HEK293 (cell line): ENCODE measurements around the gene UNK.

Experiments
- CTCF ChIA-PET: fragments of 350-600 bp; formaldehyde crosslinking; extraction: SDS; loops from one replicate; lab custom pipeline; 2021; ENCODE audit warnings: antibody characterized with exemption; lab: Yijun Ruan, JAX
- POLR2A ChIA-PET: fragments of 300-600 bp; formaldehyde crosslinking; extraction: SDS; loops from one replicate; lab custom pipeline; 2020; ENCODE audit warnings: antibody characterized with exemption, inconsistent platforms; lab: Yijun Ruan, JAX
- H3K27ac ChIP-seq: fragments of 200-500 bp; sonication (Bioruptor generic); 2 replicates; pipeline ENCODE4 v1.5.1; 2014; ENCODE audit warnings: low read depth, low read length, control low read depth, inconsistent platforms; ENCODE audit errors: extremely low read depth
- H3K36me3 ChIP-seq, 2 experiments: fragments of 200-500 bp in 1 of 2; sonication (Bioruptor generic) in 1 of 2; 1 replicate in 1 of 2; 2 replicates in 1 of 2; pipeline ENCODE4 v1.5.1; 2014 to 2017; ENCODE audit warnings: inconsistent platforms in 2 of 2, low read length in 2 of 2; ENCODE audit not compliant: control insufficient read depth in 2 of 2, insufficient read depth in 1 of 2
- H3K4me1 ChIP-seq: fragments of 200-500 bp; sonication (Bioruptor generic); 2 replicates; pipeline ENCODE4 v1.5.1; 2014; ENCODE audit warnings: mild to moderate bottlenecking, low read length, inconsistent platforms; ENCODE audit not compliant: control insufficient read depth, insufficient read depth
- H3K4me3 ChIP-seq: 2 replicates; pipeline ENCODE4 v1.5.1; 2011; ENCODE audit warnings: low read depth, mild to moderate bottlenecking, control low read depth, low read length, moderate library complexity
- H3K9me3 ChIP-seq: fragments of 200-500 bp; sonication (Bioruptor generic); 2 replicates; pipeline ENCODE4 v1.5.1; 2014; ENCODE audit warnings: low read depth, low read length, inconsistent platforms; ENCODE audit not compliant: control insufficient read depth, insufficient read depth
- FEZF1 ChIP-seq: fragments of 450-650 bp; formaldehyde crosslinking; IDR thresholded peaks from 2 replicates; pipeline ENCODE4 v1.5.1; 2016; ENCODE audit warnings: missing biosample characterization, missing genetic modification characterization
- KLF1 ChIP-seq: fragments of 450-650 bp; formaldehyde crosslinking; IDR thresholded peaks from 2 replicates; pipeline ENCODE4 v1.5.1; 2016; ENCODE audit warnings: missing biosample characterization, missing genetic modification characterization
- SCRT1 ChIP-seq: fragments of 450-650 bp; formaldehyde crosslinking; IDR thresholded peaks from 2 replicates; pipeline ENCODE4 v1.5.1; 2016; ENCODE audit warnings: missing biosample characterization, missing genetic modification characterization, borderline replicate concordance
- SCRT2 ChIP-seq: fragments of 450-650 bp; formaldehyde crosslinking; IDR thresholded peaks from 2 replicates; pipeline ENCODE4 v1.5.1; 2016; ENCODE audit warnings: missing biosample characterization, missing genetic modification characterization
- YY1 ChIP-seq: fragments of 450-650 bp; formaldehyde crosslinking; IDR thresholded peaks from 2 replicates; pipeline ENCODE4 v1.5.1; 2018; ENCODE audit warnings: missing biosample characterization, missing genetic modification characterization
- ZBTB17 ChIP-seq: fragments of 450-650 bp; formaldehyde crosslinking; IDR thresholded peaks from 2 replicates; pipeline ENCODE4 v1.5.1; 2016; ENCODE audit warnings: missing biosample characterization, missing genetic modification characterization
- ZBTB21 ChIP-seq: fragments of 450-650 bp; formaldehyde crosslinking; IDR thresholded peaks from 2 replicates; pipeline ENCODE4 v1.5.1; 2017; ENCODE audit warnings: missing biosample characterization, missing genetic modification characterization
- ZEB2 ChIP-seq: fragments of 450-650 bp; formaldehyde crosslinking; IDR thresholded peaks from 2 replicates; pipeline ENCODE4 v1.5.1; 2016; ENCODE audit warnings: missing biosample characterization, missing genetic modification characterization
- ZIC2 ChIP-seq: fragments of 450-650 bp; formaldehyde crosslinking; IDR thresholded peaks from 2 replicates; pipeline ENCODE4 v1.5.1; 2016; ENCODE audit warnings: missing biosample characterization, missing genetic modification characterization
- ZNF24 ChIP-seq: fragments of 450-650 bp; formaldehyde crosslinking; IDR thresholded peaks from 2 replicates; pipeline ENCODE4 v1.5.1; 2016; ENCODE audit warnings: missing biosample characterization, missing genetic modification characterization
- ZNF335 ChIP-seq: fragments of 450-650 bp; formaldehyde crosslinking; conservative IDR thresholded peaks from 2 replicates; pipeline ENCODE4 v1.5.1; 2016; ENCODE audit warnings: missing biosample characterization, missing genetic modification characterization
- ZNF654 ChIP-seq: fragments of 450-650 bp; formaldehyde crosslinking; IDR thresholded peaks from 2 replicates; pipeline ENCODE4 v1.5.1; 2016; ENCODE audit warnings: low read depth, missing biosample characterization, missing genetic modification characterization
- ZNF777 ChIP-seq: fragments of 450-650 bp; formaldehyde crosslinking; IDR thresholded peaks from 2 replicates; pipeline ENCODE4 v1.5.1; 2017; ENCODE audit warnings: missing biosample characterization, missing genetic modification characterization, borderline replicate concordance
- ZNF843 ChIP-seq: fragments of 450-650 bp; formaldehyde crosslinking; IDR thresholded peaks from 2 replicates; pipeline ENCODE4 v1.5.1; 2016; ENCODE audit warnings: missing biosample characterization, missing genetic modification characterization
- TF ChIP-seq, protein P1 (sequence below): fragments of 450-650 bp; formaldehyde crosslinking; IDR thresholded peaks from 2 replicates; pipeline ENCODE4 v1.5.1; 2016; ENCODE audit warnings: missing biosample characterization, missing genetic modification characterization
- TF ChIP-seq, protein P2 (sequence below): fragments of 450-650 bp; formaldehyde crosslinking; IDR thresholded peaks from 2 replicates; pipeline ENCODE4 v1.5.1; 2017; ENCODE audit warnings: missing biosample characterization, mild to moderate bottlenecking, missing genetic modification characterization, moderate library complexity
- TF ChIP-seq, protein P3 (sequence below): fragments of 450-650 bp; formaldehyde crosslinking; optimal IDR thresholded peaks from 2 replicates; pipeline ENCODE3; 2016; ENCODE audit warnings: missing biosample characterization, mild to moderate bottlenecking, missing genetic modification characterization
- TF ChIP-seq, protein P4 (sequence below): fragments of 450-650 bp; formaldehyde crosslinking; IDR thresholded peaks from 2 replicates; pipeline ENCODE4 v1.5.1; 2017; ENCODE audit warnings: missing biosample characterization, missing genetic modification characterization
- TF ChIP-seq, protein P5 (sequence below): fragments of 450-650 bp; formaldehyde crosslinking; IDR thresholded peaks from 2 replicates; pipeline ENCODE4 v1.5.1; 2016; ENCODE audit warnings: missing biosample characterization, missing genetic modification characterization

UNK gene

DNA sequence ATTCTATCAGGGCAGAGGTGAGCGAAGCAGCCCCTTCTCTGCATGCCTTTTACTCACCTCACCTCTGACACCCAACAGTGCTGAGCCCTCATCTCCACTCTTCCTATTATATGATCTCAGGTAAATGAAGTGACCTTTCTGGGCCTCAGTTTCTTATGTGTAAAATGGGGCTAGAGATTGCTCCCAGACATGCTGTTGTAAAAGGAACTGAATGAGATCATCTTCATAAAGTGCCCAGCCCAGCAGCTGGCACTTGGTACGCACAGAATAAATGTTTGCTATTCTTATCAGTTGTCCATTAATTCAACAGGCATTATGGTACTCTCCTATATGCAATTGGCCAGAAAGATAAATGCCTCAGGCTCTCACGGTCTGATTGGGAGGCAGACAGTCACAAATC is 15.1 kb upstream of the UNK start:
- POLR2A ChIA-PET, result interaction anchor here (0.5 to 12.0 kb wide), 6 partner anchors 7 to 135 kb away, joined by 3 to 234 read pairs (median 4); partner anchors contain the start of genes MRPL38 and WBP2
- Histone ChIP-seq H3K9me3 (no peaks in the 10 kb centered on the region), H3K4me1 (peaks cover 3% of the 10 kb centered on the region; the same call in 1 of the 2 replicates), H3K4me3 (no peak overlapping the region), H3K36me3 (peaks cover 0 to 7% of the 10 kb centered on the region in 2 experiments; a peak in 1 of 3 replicates), H3K27ac (no peak overlapping the region)
- CTCF ChIA-PET, result interaction anchor here (1.7 to 1.8 kb wide), 2 partner anchors 136 to 168 kb away, joined by 4 to 11 read pairs; partner anchors contain the start of gene SMIM5
- peak; percentile 56 for TF ChIP-seq ZNF843 (tag by site-specific recombination)
- peak; percentile 81 for TF ChIP-seq FEZF1
- TF ChIP-seq, protein P1, sequence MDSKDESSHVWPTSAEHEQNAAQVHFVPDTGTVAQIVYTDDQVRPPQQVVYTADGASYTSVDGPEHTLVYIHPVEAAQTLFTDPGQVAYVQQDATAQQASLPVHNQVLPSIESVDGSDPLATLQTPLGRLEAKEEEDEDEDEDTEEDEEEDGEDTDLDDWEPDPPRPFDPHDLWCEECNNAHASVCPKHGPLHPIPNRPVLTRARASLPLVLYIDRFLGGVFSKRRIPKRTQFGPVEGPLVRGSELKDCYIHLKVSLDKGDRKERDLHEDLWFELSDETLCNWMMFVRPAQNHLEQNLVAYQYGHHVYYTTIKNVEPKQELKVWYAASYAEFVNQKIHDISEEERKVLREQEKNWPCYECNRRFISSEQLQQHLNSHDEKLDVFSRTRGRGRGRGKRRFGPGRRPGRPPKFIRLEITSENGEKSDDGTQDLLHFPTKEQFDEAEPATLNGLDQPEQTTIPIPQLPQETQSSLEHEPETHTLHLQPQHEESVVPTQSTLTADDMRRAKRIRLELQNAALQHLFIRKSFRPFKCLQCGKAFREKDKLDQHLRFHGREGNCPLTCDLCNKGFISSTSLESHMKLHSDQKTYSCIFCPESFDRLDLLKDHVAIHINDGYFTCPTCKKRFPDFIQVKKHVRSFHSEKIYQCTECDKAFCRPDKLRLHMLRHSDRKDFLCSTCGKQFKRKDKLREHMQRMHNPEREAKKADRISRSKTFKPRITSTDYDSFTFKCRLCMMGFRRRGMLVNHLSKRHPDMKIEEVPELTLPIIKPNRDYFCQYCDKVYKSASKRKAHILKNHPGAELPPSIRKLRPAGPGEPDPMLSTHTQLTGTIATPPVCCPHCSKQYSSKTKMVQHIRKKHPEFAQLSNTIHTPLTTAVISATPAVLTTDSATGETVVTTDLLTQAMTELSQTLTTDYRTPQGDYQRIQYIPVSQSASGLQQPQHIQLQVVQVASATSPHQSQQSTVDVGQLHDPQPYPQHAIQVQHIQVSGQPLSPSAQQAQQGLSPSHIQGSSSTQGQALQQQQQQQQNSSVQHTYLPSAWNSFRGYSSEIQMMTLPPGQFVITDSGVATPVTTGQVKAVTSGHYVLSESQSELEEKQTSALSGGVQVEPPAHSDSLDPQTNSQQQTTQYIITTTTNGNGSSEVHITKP (tag by site-specific recombination), result peak; percentile 83
- peak; percentile 22; the same call in 1 of the 2 replicates for TF ChIP-seq KLF1 (tag by site-specific recombination)
- TF ChIP-seq SCRT1 (tag by site-specific recombination), result peak; percentile 48; the same call in 1 of the 2 replicates
- peak; percentile 56 for TF ChIP-seq SCRT2 (tag by site-specific recombination)
- no peak for TF ChIP-seq YY1 (tag by site-specific recombination)
- no peak for TF ChIP-seq ZBTB21 (tag by site-specific recombination)
- TF ChIP-seq, protein P2, sequence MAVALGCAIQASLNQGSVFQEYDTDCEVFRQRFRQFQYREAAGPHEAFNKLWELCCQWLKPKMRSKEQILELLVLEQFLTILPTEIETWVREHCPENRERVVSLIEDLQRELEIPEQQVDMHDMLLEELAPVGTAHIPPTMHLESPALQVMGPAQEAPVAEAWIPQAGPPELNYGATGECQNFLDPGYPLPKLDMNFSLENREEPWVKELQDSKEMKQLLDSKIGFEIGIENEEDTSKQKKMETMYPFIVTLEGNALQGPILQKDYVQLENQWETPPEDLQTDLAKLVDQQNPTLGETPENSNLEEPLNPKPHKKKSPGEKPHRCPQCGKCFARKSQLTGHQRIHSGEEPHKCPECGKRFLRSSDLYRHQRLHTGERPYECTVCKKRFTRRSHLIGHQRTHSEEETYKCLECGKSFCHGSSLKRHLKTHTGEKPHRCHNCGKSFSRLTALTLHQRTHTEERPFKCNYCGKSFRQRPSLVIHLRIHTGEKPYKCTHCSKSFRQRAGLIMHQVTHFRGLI (tag by site-specific recombination), result peak; percentile 68
- TF ChIP-seq, protein P3, sequence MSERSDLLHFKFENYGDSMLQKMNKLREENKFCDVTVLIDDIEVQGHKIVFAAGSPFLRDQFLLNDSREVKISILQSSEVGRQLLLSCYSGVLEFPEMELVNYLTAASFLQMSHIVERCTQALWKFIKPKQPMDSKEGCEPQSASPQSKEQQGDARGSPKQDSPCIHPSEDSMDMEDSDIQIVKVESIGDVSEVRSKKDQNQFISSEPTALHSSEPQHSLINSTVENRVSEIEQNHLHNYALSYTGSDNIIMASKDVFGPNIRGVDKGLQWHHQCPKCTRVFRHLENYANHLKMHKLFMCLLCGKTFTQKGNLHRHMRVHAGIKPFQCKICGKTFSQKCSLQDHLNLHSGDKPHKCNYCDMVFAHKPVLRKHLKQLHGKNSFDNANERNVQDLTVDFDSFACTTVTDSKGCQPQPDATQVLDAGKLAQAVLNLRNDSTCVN (tag by site-specific recombination), result peak; percentile 4
- no peak for TF ChIP-seq ZNF24
- TF ChIP-seq ZNF335 (tag by site-specific recombination), result peak; percentile 63
- TF ChIP-seq, protein P4, sequence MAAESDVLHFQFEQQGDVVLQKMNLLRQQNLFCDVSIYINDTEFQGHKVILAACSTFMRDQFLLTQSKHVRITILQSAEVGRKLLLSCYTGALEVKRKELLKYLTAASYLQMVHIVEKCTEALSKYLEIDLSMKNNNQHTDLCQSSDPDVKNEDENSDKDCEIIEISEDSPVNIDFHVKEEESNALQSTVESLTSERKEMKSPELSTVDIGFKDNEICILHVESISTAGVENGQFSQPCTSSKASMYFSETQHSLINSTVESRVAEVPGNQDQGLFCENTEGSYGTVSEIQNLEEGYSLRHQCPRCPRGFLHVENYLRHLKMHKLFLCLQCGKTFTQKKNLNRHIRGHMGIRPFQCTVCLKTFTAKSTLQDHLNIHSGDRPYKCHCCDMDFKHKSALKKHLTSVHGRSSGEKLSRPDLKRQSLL (tag by site-specific recombination), result no peak
- peak; percentile 67 for TF ChIP-seq ZEB2 (tag by site-specific recombination)

DNA sequence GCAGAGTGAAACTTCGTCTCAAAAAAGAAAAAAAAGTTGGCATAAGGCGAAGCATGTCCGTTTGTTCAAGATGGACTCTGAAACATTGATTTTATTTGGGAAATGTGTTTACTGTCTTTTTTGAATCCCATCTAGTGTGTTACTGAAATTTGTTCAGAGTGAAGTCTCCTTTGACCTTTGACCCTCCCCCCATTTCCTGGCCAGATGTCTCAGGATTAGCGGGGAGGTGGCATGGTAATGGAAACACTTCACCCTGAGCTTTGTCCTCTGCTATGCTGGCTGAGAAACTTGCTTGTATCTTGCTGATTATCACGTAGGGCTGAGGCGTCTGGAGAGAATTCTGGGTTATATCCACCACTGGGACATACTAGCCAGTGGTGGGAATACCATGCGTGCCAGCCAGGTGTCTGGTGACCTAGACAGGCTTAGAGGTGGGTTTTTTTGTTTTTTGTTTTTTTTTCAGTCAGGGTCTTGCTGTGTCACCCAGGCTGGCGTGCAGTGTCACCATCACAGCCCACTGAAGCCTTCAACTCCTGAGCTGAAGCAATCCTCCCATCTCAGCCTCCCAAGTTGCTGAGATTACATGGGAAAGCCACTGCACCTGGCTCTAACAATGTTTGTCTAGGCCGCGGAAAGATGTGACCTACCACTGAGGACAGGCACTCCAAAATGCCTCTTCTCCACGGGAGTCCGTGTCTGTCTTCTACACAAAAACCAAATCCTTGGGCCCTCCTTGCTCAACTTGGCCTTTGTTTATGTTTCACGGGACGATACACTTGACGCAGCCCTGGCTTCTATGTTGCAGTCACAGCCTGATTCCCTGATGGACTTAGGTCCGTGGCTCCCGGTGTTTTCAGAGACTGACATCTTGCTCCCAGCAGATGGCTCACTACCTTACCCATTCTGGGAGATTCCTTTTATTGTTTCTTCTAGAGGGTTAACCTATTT is 13.0 kb upstream of the UNK start:
- Histone ChIP-seq H3K4me1 (peaks cover 3% of the 10 kb centered on the region; the same call in 1 of the 2 replicates), H3K36me3 (peaks cover 0 to 25% of the 10 kb centered on the region in 2 experiments; a peak in 2 of 3 replicates), H3K9me3 (no peaks in the 10 kb centered on the region), H3K4me3 (no peak overlapping the region), H3K27ac (no peak overlapping the region)
- POLR2A ChIA-PET, result interaction anchor here (1.1 to 1.7 kb wide), 2 partner anchors 8 to 13 kb away, joined by 6 to 8 read pairs; partner anchors contain the start of gene UNK
- CTCF ChIA-PET, result interaction anchor here (0.6 to 1.6 kb wide), 5 partner anchors 12 to 302 kb away, joined by 3 to 4 read pairs (median 3); partner anchors contain the start of gene SMIM5
- TF ChIP-seq ZNF777 (tag by site-specific recombination), result no peak
- TF ChIP-seq, protein P5, sequence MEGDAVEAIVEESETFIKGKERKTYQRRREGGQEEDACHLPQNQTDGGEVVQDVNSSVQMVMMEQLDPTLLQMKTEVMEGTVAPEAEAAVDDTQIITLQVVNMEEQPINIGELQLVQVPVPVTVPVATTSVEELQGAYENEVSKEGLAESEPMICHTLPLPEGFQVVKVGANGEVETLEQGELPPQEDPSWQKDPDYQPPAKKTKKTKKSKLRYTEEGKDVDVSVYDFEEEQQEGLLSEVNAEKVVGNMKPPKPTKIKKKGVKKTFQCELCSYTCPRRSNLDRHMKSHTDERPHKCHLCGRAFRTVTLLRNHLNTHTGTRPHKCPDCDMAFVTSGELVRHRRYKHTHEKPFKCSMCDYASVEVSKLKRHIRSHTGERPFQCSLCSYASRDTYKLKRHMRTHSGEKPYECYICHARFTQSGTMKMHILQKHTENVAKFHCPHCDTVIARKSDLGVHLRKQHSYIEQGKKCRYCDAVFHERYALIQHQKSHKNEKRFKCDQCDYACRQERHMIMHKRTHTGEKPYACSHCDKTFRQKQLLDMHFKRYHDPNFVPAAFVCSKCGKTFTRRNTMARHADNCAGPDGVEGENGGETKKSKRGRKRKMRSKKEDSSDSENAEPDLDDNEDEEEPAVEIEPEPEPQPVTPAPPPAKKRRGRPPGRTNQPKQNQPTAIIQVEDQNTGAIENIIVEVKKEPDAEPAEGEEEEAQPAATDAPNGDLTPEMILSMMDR, result peak; percentile 34; the same call in 1 of the 2 replicates
- peak; percentile 33; the same call in 1 of the 2 replicates for TF ChIP-seq ZBTB17 (tag by site-specific recombination)
- TF ChIP-seq SCRT2 (tag by site-specific recombination), result no peak
- TF ChIP-seq ZIC2 (tag by site-specific recombination), result peak; percentile 25; the same call in 1 of the 2 replicates
- TF ChIP-seq ZNF654 (tag by site-specific recombination), result peak; percentile 20; the same call in 1 of the 2 replicates
